GM10266 (cell line): ENCODE data around the gene SOX11.
"Not testable (repeated sequence)": the region's sequence is repeated elsewhere in the genome, so short reads cannot be mapped to it uniquely, and the experiment has no call there.

Source experiments
- DNase-seq: peaks from one replicate; pipeline ENCODE4 v3.0.0; 2012; ENCODE audit errors: extremely low spot score
- TF ChIP-seq, protein P1 (sequence below): IDR thresholded peaks from 2 replicates; pipeline ENCODE4 v1.5.1; 2012; ENCODE audit warnings: mild to moderate bottlenecking, low read depth; ENCODE audit not compliant: control insufficient read depth, insufficient read depth; ENCODE audit errors: missing control alignments

Gene SOX11

DNA sequence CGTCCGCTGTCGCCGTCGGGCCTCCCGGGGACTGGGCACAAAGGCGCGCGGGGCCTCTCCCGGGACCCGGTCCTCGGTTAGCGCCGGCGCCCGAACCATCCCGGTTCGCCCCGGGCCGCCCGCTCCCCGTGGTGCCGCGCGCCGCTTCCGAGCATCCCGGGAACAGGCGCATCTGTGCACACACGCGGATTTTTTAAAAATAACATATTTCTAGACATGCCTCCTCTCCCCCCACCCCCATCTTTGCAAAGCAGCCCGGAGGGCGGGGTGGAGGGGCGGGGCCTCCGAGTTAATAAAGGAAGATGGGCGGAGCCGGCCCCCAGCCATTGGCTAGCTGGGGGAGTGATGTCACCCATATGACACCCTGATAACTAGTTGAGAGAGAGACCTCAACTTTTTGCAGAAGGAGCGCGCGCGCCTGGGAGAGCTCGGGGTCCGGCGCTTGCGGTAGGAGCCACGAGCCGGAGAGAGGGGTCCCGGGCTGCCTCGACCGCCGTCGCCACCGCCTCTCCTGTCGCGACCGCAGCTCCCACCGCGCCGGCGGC is at the start of gene SOX11:
TSS of gene SOX11 (plus strand) at position 400 of the 545 bp plus-strand sequence. CDS start 338 bp downstream, outside the sequence.
- DNase-seq = no peak
- TF ChIP-seq, protein P1, sequence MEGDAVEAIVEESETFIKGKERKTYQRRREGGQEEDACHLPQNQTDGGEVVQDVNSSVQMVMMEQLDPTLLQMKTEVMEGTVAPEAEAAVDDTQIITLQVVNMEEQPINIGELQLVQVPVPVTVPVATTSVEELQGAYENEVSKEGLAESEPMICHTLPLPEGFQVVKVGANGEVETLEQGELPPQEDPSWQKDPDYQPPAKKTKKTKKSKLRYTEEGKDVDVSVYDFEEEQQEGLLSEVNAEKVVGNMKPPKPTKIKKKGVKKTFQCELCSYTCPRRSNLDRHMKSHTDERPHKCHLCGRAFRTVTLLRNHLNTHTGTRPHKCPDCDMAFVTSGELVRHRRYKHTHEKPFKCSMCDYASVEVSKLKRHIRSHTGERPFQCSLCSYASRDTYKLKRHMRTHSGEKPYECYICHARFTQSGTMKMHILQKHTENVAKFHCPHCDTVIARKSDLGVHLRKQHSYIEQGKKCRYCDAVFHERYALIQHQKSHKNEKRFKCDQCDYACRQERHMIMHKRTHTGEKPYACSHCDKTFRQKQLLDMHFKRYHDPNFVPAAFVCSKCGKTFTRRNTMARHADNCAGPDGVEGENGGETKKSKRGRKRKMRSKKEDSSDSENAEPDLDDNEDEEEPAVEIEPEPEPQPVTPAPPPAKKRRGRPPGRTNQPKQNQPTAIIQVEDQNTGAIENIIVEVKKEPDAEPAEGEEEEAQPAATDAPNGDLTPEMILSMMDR = no peak

DNA sequence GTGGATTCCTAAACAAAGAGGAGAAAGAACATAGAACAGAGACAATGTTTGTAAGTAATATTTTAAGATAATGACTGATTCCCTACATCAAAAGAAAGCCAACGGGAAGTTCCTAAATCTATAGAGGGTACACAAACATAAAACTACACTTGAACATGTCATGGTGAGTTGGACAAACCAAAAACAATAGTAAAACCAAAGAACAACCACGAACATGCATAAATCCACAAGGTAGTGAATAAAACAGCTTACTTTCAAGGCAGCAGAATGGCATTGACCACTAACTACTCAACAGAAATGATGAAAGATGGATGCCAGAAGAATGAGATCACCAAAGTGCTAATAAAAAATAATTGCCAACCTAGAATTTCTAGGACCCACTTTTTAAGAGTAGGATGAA is 39.5 kb upstream of the SOX11 start:
- not testable (repeated sequence) for DNase-seq

DNA sequence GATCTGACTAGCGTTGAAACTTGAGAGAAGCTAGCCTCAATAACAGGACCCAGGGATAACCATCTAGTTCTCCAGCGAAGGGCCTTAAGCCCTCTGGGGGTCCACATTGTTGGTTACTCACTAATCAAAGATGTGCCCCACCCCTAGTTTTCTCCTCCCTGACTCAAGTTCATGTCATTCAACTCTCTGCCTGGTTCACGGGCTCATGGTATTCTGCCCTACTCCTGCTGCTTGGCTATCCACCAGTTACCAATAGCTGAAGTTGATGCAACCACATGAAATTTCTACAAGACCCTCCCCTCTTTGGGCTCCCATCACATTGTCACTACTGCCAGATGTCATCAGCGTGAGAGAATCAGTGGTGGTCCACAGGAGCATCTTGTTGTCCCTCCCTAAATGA is 38.4 kb upstream of the SOX11 start:
- not testable (repeated sequence) for DNase-seq

DNA sequence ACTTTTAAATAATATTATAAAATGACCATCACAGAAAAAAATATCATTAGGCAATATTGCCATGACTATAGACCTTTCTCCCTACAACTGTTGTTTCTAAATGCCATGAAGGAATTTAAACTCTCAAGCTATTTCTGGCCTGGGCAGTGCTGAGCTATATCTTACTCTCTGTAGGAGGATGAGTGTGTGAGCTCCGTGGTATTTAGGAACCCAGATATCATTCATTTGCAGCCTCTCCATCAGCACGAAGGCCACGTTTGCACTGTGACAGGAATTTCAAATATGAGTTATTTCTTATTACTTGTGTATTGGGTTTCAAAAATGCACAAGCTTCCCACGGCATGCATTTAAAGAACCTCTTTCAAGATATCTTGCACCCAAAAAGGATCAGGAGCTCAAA is 35.0 kb upstream of the SOX11 start:
- no peak for DNase-seq
- TF ChIP-seq, protein P1 = no peak

- no peak for DNase-seq
- TF ChIP-seq, protein P1 = no peak
Measured at GRCh38 chr2:5660591-5660990, 31.6 kb upstream of the SOX11 start.

DNA sequence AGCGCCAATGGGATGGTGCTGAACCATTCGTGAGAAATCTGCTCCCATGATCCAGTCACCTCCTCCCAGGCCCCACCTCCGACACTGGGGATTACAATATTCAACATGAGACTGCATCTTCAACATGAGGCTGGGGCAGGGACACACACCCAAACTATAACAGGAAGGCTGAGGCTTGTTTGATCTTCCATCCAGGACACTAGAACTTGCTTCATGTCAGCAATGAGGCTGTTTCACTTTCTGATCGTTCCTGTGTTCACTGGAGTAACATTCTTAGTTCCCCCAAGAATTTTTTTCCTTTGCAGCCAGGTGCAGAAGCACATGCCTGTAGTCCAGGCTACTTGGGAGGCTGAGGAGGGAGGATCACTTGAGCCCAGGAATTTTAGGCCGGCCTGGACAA is 30.8 kb upstream of the SOX11 start:
- DNase-seq = no peak
- TF ChIP-seq, protein P1 = no peak

GRCh38 chr2:5664278-5664681 is 27.9 kb upstream of the SOX11 start:
- no peak for DNase-seq

GRCh38 chr2:5665066-5665465 is 27.1 kb upstream of the SOX11 start:
- TF ChIP-seq, protein P1 = no peak
- DNase-seq = peak; percentile 1

More at GRCh38 chr2:5664278-5664681, 27.9 kb upstream of the SOX11 start:
- TF ChIP-seq, protein P1 = no peak
